Stimulated activated CD4-positive, alpha-beta T cell treated with anti-CD3 and anti-CD28 coated beads, Interleukin-1b, Interleukin-23, amount 100 ng/mL, for 24 hours (primary cell): ENCODE measurements around the gene TCP10L.
"Not testable (repeated sequence)": the region's sequence is repeated elsewhere in the genome, so short reads cannot be mapped to it uniquely, and the experiment has no call there.

Experiments used
- DNase-seq, 4 experiments: peaks; one replicate each; pipeline ENCODE4 v3.0.0-alpha.2; 2020; ENCODE audit warnings: low read depth in 4 of 4, low spot score in 1 of 4

Gene TCP10L

DNA sequence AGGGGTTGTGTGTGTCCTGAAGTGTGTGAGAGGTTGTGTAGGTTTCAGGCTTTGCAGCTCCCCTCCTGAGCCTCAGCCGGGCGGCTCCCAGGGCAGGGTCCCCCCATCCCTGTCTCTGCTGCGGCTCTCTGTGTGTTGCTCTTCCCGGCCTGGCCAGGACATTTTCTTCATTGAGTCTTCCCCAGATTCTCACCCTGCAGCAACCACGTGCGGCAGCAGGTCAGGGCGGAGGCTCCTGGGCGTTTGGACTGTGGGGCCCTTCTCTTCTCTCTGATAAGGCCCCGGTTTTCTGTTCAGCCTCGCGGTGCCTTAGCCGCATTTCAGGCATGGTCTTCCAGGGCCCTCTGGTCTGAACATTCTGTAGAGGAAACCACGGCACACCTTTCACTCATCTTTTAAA lies 1.8 kb upstream of the TCP10L start:
- no peak for DNase-seq

DNA sequence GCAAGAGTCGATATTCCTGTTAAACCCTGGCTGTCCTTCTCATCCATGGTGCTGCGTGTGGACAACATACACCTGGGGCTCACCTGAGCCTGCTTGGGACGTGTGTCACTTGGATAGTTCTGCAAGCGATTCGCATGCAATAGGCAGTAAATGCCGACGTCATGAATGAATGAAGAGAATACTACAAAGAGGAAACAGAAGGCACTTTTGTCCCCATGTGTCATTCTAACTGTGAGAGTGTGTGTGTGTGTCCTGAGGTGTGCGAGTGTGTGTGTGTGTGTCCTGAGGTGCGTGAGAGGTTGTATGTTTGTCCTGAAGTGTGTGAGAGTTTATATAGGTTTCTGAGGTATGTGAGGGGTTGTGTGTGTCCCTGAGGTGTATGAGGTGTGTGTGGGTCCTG lies 647 bp upstream of the TCP10L start:
- no peak for DNase-seq

DNA sequence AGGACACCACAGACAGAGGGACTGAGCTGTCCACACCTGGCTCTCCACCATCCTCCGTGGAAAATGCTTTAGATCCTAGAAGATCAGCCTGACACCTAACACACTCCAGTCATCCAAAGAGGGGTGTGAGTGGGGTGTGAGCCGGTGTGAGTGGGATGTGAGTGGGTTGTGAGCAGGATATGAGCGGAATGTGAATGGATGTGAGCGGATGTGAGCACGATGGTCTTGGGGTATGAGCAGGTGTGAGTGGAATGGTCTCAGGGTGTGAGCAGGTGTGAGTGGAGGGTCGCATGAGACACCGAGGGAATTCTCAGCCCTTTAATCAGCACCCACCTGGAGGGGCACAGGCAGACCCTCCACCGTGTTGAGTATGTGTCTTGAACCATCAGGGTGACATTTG lies 851 bp downstream of the TCP10L start:
- DNase-seq = no peak

DNA sequence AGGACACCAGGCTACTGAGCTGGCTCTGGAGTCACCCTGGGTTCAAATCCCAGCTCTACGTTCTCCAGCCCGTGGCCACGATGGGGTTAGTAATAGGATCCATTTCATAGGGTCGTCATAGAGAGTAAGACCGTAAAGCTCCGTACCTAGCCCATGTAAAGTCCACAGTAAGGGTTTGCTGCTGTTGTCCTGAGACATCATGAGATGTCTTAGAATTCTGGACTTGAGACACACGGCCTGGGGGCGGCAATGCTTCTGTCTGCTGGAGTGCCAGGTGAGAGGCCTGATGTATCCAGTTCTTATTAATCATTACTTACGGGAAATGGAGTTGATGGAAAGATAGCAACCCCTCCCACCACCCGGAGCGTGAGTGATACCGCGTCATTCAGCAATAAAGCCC lies 3.6 kb downstream of the TCP10L start:
- no peak for DNase-seq

DNA sequence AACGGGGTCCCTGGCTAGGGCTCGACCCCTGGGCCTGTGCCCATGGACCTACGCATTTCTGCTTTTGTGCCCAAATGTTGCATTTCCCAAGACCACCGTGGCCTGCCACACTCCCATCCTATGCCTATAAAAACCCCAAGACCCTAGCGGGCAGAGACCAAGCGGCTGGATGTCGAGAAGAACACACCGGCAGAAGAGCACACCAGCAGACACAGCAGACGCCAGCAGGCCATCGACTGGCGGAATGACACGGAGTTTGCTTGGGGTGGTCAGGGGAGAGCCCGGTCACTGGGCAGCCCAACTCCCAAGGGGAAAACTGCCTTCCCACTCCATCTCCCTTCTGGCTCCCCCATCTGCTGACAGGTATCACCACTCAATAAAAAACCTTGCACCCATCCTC lies 4.4 kb downstream of the TCP10L start:
- DNase-seq = no peak

DNA sequence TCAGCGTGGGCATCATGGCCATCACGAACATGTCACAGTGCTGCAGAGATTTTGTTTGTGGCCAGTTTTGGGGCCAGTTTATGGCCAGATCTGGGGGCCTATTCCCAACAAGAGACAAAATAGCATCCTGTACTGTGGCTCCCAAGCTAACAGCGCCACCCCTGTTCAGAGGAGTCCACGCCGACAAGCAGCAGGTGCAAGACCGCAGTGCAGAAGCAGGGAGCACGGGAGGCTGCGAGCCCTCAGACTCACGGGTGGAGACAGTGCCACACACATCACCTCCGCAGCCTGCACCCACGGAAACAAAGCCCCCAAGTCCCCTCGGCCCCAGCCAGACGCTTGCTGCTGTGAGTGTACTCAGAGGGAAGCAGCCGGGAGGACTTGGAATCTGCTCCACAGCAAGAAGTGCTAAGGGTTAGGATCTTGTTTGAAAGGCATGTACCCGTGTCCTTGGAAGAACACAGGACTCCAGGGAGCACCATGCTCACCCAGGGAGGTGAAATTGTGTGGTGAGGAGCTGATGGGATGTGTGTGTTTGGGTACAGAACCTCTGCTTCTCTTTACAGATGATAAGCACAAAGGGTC lies 7.1 kb downstream of the TCP10L start:
- no peak for DNase-seq

DNA sequence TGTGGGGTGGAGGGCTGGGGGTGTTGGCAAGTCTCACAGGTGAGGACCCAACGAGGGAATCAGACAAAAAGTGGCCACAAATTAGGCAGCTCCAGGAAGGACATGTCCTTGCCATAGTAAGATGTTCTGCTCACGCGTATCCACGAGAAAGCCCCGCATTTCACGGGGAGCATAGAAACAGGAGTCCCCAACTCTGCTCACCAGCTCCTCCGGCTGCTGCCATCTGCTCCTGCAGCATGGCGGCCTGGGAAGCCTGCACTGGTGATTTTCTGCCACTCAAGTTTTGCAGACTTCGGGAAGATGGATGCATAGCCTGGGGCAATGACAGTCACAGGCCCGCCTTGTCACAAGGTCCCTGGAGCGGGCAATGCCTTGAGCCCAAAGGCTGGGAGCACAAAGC lies 9.3 kb downstream of the TCP10L start:
- no peak for DNase-seq

DNA sequence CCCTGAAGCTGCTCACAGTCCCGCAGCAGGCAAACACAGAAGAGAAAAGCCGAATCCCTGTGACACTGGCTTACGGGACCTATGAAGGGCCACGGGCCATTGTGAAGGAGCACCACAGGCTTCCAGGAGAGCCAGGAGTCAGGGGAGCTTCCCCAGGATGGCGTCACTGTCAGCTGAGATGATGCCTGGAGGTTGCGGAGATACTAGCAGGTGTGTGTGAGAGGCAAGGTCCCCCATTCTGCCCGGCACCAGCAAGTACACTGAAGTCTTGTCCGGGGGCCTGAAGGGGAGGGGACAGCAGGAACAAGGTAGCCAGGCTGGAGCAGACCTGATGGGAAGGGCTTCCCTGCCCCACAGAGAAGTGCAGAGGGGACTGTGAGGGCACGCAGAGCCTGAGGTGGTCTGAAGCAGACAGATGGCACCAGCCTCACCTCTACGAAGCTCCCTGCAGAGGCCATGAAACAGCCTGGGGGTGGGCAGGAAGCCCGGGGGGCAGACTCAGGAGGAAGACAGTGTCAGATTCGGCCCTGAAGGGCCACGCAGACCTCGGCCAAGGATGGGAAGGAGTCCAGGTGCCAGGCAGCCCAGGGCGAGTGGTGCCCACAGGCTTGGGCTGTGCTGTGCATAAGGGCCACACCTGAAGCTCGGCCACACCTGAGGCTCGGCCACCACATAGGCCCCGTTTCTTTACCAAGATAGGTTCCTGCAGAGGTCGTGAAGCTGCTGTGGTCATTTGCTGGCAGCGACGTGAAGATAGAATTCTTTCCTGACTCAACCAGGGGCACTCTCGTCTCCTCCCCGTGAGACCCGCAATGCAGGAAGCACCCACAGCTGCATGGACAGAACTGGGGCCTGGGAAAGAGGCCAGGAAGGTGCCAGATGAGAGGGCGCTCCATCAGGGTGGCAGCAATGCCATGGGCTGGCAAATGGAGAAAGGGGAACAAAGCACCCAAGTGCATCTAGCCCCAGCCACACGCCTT lies 10.1 kb downstream of the TCP10L start:
- no peak for DNase-seq

DNA sequence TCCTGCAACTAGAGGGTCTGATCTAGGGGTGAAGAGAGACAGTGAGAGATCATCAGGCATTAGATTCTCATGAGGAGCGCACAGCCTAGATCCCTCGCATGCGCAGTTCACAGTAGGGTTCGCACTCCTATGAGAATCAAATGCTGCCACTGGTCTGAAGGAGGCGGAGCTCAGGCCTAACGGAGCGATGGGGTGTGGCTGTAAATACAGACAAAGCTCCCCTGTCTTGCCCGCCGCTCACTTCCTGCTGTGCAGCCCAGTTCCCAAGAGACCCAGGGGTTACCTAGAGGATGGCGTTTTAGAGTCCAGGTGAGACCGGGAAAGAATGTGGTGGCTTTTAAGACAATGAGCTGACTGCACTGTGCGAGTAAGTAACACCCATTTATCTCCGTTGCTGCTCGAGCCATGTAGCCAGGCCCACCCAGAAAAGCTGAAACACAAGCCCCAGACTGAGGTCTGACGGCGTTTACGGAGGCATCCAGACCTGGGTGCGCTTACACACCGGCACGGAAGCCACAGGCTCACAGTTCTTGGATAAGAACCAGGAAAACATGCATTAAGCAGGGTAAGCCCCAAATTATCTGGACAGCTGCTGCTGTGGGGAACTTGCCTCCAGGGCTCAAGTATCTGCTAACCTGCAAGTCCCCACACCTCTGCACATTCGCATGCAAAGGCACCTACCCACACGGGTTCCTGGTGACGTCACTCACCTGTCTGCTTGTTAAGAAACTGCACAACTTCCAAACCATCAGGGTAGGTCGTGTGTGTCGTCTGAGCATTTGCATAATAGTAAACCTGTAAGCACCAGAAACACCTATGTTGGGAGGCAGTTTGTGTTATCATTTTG lies 12.5 kb downstream of the TCP10L start:
- no peak for DNase-seq

DNA sequence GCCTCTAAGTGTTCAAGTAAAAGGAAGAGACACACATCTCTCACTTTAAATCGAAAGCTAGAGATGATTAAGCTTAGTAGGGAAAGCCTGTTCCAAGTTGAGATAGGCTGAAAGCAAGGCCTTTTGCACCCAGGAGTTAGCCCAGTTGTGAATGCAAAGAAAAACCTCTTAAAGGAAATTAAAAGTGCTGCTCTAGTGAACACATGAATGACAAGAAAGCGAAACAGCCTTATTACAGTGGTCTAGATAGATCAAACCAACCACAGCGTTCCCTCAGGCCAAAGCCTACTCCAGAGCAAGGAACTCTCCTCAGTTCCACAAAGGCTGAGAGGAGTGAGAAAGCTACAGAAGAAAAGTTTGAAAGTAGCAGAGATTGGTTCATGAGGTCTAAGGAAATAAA lies 14.9 kb downstream of the TCP10L start:
- no peak for DNase-seq

DNA sequence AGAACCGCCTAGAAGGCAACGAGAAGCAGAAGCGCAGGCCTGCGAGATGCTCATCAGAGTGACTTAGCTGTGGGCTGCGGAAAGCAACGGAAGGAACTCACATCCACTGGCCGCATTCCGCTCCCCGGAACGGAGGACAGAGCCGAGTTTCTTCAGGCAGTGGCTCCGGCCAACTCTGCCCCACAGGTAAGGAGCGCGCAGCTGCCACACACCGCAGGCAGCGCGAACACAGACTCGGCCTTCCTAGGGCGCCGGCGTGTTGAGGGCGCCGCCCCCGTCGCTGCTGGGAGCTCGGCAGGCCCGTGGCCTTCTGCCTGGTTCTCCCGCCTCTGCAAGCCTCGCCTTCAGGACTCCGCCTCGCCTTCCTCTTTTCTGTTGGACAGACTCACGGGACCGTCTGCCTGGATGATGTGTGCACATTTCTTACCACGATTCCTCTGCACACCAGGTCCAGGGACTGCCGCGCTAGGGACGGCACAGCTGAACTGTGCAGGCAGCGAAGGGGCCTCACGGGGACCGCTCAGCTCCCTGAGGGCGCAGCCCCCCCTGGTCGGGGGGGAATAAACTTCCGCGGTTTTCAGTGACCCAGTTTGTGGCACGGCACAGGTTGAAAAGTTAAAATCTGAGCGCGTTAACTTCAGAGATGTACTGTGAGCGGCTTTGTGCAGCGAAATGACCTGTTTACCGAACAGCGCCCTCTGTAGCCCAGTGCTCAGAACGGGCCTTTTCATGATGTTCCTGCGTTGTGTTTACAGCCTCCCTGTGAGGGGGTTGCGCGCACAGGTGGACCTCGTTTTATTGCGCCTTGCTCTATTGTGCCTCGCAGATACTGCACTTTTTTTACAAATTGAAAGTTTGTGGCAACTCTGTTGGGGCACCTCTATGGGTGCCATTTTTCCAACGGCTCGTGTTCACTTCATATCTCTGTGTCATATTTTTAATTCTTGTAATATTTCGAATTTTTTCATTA lies 15.8 kb downstream of the TCP10L start:
- peak; percentile 57 to 63 (median 62) for DNase-seq

DNA sequence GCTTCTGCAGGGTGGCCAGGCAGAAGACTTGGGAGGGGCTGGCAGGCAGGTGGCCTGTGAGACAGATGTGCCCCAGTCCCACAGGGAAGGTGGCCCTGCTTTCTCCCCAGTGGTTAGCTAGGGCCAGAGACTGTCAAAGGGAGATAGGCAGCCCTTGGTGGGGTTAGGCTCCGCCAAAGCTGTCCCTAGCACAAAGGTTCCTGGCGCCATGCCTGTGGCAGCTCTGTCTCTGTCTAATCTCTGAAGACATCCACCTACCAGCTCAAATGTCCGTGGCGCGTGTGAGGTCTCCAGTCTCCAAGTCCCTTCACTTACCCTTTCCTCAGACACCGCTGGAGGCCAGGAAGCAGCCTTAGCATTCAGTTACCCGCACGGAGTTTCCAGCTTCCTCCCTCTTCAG lies 17.7 kb downstream of the TCP10L start:
- DNase-seq = no peak

DNA sequence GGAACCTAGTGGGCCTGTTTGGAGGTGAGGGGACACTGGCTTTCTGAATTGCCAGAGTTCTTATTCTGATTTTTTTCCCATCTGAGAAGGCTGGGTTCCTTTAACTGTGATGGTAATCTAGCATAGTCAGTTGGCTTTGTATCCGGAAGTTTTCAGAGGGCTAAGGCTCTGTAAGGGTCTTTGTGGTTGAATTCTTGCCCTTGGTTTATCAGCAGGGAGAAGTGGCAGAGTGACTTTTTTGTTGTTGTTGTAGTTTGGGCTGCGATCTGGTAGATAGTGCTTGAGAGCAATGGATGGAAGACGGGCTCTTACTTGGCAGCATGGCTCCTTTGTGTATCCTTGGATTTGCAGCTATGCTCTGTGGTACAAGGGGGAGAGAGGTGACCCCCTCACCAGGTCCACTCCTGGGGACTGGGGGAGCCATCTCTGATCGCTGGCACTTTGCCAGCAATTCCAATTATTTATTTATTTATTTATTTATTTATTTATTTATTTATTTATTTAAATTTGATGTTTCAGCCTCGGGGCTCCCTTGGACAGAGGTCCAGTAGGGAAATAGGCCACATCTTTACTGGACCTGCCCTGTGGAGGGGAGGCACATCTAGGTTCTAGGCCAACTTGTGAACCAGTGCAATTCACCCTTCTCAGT lies 18.5 kb downstream of the TCP10L start:
- no peak for DNase-seq

DNA sequence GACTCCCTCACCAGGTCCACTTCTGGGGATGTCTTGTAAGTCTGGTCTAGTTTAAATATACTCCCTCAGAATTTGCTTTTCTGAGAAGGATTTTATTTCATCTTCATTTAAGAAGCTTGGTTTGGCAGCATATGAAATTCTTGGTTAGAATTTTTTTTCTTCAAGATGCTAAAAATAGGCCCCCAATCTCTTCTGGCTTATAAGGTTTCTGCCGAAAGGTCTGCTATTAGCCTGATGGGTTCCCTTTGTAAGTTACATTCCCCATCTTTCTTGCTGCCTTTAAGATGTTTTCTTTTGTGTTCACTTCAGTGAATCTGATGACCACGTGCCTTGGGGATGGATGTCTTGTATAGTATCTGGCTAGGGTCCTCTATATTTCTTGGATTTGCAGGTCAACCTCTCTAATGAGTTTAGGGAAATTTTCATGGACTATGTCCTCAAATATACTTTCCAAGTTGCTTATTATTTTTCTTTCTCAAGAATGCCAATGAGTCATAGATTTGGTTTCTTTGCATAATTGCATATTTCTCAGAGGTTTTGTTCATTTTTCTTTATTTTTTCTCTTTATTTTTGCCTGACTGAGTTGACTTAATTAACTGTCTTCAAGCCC lies 19.4 kb downstream of the TCP10L start:
- DNase-seq = no peak

DNA sequence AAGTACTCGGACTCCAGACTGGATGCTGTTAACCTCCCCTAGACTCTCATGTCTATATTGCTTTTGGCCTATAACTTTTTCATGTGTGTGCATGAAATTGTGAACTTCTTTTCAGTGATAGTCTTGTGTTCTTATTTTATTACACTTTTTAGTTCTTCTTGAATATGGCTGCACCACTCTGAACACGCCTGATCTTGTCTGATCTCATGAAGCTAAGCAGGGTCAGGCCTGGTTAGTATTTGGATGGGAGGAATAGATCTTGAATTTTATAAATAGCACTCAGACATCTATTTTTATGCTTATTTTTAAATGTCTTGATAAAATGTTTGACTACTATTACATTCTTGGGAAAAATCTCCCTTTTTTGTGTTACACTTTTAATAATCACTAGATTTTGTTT lies 22.4 kb downstream of the TCP10L start:
- DNase-seq = no peak

DNA sequence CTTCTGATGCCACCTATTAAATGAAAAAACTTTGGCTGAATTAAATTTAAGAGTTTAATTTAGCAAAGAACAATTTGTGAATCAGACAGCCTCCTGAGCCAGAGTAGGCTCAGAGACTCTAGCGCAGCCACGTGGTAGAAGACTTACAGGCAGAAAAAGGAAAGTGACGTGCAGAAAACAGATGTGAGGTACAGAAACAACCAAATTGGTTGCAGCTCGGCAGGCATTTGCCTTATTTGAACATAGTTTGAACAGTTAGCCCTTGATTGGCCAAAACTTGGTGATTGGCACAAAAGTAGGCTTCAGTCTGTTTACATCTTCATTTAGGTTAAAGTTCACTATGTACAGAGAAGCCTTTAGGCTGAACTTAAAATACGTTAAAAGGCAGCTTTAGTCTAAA lies 22.9 kb downstream of the TCP10L start:
- no peak for DNase-seq

DNA sequence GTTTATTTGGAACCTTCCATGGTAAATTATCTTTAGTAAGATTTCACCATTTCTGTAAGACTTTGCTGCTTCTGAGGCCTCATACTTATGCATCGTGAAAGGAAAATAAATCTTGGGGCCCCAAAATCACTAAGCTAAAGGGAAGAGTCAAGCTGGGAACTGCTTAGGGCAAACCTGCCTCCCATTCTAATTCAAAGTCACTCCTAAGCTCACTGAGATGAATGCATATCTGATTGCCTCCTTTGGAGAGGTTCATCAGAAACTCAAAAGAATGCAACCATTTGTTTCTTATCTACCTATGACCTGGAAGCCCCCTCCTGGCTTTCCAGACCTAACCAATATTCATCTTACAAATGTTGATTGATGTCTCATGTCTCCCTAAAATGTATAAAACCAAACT lies 23.8 kb downstream of the TCP10L start:
- DNase-seq = not testable (repeated sequence)

DNA sequence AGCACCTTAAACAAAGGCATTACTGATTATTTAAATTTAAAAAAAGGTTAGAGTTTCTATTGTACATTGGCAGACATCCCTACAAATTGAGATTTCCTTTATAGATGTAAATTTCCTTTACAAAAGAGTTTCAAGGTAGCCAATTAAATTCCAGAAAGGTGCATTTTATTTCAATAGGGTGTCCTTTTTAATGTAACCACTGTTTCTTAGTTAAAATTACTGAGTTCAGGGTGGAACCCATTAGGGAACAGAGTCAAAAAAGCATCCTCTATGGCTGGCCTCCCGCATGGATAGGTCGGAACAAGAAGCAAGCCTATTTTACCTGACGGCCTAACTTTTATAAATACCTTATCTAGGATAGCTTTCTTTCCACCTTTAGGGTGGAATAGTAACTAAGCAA lies 24.4 kb downstream of the TCP10L start:
- DNase-seq = no peak

DNA sequence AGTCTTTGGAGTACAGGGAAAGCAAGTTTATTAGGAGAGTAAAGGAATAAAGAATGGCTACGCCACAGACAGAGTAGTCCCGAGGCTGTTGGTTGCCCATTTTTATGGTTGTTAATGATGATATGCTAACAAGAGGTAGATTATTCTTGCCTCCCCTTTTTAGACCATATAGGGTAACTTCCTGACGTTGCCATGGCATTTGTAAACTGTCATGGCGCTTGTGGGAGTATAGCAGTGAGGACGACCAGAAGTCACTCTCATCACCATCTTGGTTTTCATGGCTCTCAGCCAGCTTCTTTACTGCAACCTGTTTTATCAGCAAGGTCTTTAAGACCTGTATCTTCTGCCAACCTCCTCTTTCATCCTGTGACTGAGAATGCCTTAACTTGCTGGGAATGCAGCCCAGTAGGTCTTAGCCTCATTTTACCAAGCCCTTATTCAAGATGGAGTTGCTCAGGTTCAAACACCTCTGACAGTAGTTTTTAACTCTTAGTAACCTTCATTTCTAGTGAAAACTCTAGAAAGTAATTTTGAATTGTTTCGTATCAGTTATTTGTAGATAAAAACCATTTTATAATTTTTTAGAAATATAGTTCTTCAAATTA lies 26.2 kb downstream of the TCP10L start:
- no peak for DNase-seq
